Stomach (tissue), 4 donors: ENCODE results near the gene MSX2.

Experiments used
- CTCF ChIP-seq, 7 experiments: fragments of 450-650 bp in 4 of 7; fragments of 200-600 bp in 3 of 7; sonication (generic) in 3 of 7; IDR thresholded peaks; one replicate each; pipeline ENCODE4 v1.5.1; 2016 to 2019; ENCODE audit warnings: antibody characterized with exemption in 7 of 7, control low read depth in 2 of 7, mild to moderate bottlenecking in 1 of 7
- POLR2A ChIP-seq, 4 donors: fragments of 450-650 bp; IDR thresholded peaks; one replicate each; pipeline ENCODE4 v1.6.1; 2016; ENCODE audit warnings: antibody characterized with exemption in 4 of 4, control low read depth in 2 of 4, mild to moderate bottlenecking in 1 of 4, moderate library complexity in 1 of 4
- POLR2AphosphoS5 ChIP-seq, 3 donors: sonication (generic); formaldehyde crosslinking; IDR thresholded peaks; one replicate each; pipeline ENCODE4 v1.6.1; 2016; ENCODE audit warnings: antibody characterized with exemption in 3 of 3

- TF ChIP-seq CTCF (IDR thresholded peaks at IDR 0.05) (no peak), POLR2A (IDR thresholded peaks at IDR 0.05) (no peak), POLR2AphosphoS5 (IDR thresholded peaks at IDR 0.05) (no peak)
Observed at GRCh38 chr5:174745590-174746103, 21.3 kb downstream of the MSX2 start.
